Motor neuron (in vitro differentiated cells): ENCODE results near the gene ACOT7. TPM values are rescaled to one million over a fixed set of nuclear protein-coding genes. Genes with fewer than 3 reads are reported as not detected.

Experiments
- ATAC-seq, 8 experiments: fragments of 200-7000 bp; cut with Tn5 transposase; replicated peaks in 6 of 8; 2 replicates each; pipeline ENCODE4 v1.8.0; 2021; ENCODE audit warnings: mild to moderate bottlenecking in 8 of 8, moderate library complexity in 8 of 8
- H3K27ac ChIP-seq, 2 donors: fragments of 250-450 bp; sonication (Bioruptor Pico); 2 replicates each; pipeline ENCODE4 v1.9.0; 2021; ENCODE audit warnings: antibody characterized with exemption in 2 of 2, mild to moderate bottlenecking in 2 of 2, moderate library complexity in 1 of 2
- H3K4me1 ChIP-seq, 2 donors: fragments of 250-450 bp; sonication (Bioruptor Pico); replicated peaks in 1 of 2; 2 replicates each; pipeline ENCODE4 v1.6.1; 2021; ENCODE audit warnings: antibody characterized with exemption in 2 of 2, mild to moderate bottlenecking in 2 of 2, moderate library complexity in 1 of 2
- H3K4me3 ChIP-seq, 5 donors: fragments of 250-450 bp; sonication (Bioruptor Pico); 2 replicates each; pipeline ENCODE4 v1.9.0; 2021; ENCODE audit warnings: antibody characterized with exemption in 5 of 5, mild to moderate bottlenecking in 5 of 5, moderate library complexity in 4 of 5
- WGBS, 10 experiments: fragments of 450-650 bp; shearing (Covaris generic); methylation state at CpG; one replicate each; pipeline ENCODE4 v1.0.0; 2022; 5-methylcytosine and 5-hydroxymethylcytosine counted together
- in situ Hi-C, 9 experiments: fragments of 400-800 bp; cut with MboI; loops; one replicate each; pipeline ENCODE4 v1.15.0; 2021; ENCODE audit warnings: low sequenced_read_pairs in 9 of 9, low pct_unique_long_range_greater_than_20kb in 2 of 9; ENCODE audit not compliant: unreplicated experiment in 9 of 9
- total RNA-seq, 8 experiments: library from RNA; unstranded; fragments of 300-600 nt; gene quantifications; 2 replicates each; pipeline versions ENCODE4 v1.2.3 to v1.2.4, GENCODE V29; 2022

ACOT7 gene
- total RNA-seq, 8 experiments from 2014 or later = 6.9 to 127 (median 80.5) TPM

DNA sequence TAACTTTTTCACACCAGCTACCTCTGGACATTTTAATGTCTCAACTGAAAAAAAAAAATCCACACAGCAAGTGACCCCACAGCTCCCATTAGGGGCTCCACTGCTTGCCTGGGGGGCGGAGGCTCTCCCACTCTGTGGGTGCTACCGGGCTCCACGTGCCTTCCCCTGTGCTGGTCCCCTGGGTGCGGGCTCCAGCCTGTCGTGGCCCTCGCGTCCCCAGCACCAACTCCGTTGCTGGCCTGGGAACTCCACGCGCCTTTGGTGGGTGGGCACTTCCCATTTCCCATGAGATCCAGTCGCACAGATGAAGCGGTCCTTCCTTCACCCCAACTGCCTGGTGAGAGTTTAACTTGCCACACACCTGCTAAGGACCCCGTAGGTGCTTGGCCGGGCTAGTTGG is 105.5 kb downstream of the ACOT7 start:
- peaks cover 0 to 2% of the 10 kb centered on the region in 2 donors for H3K4me1 ChIP-seq
- WGBS, 10 experiments = 93 to 100% (median 97%) methylated on average over 3 to 10 of the region's 14 CpGs; no CpG with 5 or more reads in 5 of the 10 experiments
- ATAC-seq = no peak
- in situ Hi-C loops = no loop called here
- H3K27ac ChIP-seq = no peak overlapping the region
- H3K4me3 ChIP-seq = no peak overlapping the region

DNA sequence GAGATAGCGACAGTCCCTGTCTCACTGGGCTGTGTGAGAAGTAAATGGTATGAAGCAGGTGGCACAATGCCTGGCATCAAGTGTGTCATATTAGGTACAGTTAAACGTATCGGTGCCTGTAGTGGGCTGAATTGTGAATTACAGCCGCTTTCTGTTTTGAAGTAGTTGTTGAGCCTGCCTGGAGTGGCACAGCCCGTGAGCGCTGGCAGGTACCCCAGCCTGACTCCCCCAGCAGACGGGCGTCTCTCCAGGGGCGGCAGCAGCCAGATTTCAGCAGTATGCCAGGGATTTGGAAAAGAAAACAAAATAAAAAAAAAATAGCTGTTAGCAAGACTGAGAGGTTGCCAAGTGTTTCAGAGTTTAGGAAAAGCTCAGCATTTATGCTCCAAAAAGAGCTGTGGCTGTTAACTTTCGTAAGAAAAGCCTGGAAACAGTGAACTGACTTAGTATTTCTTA is 106.1 kb downstream of the ACOT7 start:
- in situ Hi-C loops = no loop called here
- Histone ChIP-seq H3K27ac (no peak overlapping the region), H3K4me1 (peaks cover 0 to 2% of the 10 kb centered on the region in 2 donors), H3K4me3 (no peak overlapping the region)
- ATAC-seq = no peak
- 77 to 100% (median 86%) methylated on average over 2 to 8 of the region's 10 CpGs; no CpG with 5 or more reads in 2 of the 10 experiments for WGBS, 10 experiments

DNA sequence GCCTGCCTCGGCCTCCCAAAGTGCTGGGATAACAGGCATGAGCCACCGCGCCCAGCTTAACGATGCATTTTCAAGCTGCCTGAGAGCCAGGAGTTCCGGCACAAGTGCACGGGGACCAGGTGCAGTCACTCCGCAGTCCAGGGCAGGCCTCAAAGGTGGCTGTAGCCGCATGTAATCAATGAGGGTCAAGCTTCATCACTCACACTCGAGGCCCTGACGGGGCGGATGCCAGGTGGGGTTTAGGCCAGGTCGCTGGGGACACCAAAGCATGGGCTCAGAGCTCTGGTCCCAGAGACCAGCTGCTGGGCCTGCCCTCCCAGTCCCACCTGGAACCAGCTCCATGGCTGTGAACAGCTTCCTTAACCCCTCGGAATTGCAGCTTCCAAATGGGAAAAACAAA is 106.5 kb downstream of the ACOT7 start:
- WGBS, 10 experiments = 65 to 100% (median 90%) methylated on average over 1 to 11 of the region's 13 CpGs; no CpG with 5 or more reads in 2 of the 10 experiments
- ATAC-seq = no peak
- Histone ChIP-seq H3K4me1 (peaks cover 0 to 2% of the 10 kb centered on the region in 2 donors), H3K4me3 (no peak overlapping the region), H3K27ac (no peak overlapping the region)
- in situ Hi-C loops = no loop called here

DNA sequence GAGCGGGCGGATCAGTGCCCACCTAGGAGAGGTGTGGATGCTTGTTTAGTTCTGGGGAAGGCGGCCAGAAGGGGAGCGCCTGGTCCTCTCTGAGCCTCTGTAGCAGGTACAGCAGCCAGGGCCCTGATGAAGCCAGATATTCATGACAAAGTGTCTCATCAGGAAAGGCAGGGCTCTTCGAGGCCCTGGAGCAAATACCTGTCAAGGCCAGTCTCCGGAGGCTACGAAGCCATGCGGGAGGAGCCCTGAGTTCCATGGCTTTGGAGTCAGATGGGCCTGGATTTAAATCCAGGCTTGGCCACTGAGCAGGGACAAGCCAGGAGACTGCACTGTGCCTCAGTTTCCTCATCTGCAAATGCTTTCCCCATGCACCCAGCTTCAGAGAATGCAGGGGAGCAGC is 107.3 kb downstream of the ACOT7 start:
- Histone ChIP-seq H3K4me3 (no peak overlapping the region), H3K4me1 (peaks cover 0 to 2% of the 10 kb centered on the region in 2 donors), H3K27ac (no peak overlapping the region)
- ATAC-seq = no peak
- 80 to 100% (median 100%) methylated on average over 1 to 7 of the region's 8 CpGs; no CpG with 5 or more reads in 3 of the 10 experiments for WGBS, 10 experiments
- in situ Hi-C loops = no loop called here

DNA sequence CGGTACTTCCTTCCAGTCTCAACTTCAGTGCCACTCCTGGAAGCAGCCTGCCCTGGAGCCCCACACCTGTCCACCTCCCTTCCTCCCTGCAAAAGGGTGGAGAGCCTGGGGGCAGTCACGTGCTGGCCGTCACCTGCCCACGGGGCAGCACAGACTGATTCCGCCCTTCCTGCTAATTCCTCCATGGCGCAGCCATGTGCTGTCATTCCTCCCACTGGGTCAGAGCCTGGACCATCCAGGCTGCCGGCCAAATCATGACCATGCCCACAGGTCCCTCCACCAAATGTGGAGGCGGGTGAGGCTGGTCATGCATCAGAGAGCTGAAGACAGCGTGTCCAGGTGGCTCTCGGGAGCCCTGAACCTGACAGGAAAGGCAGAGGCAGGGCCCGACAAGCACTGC is 108.2 kb downstream of the ACOT7 start:
- no peak for ATAC-seq
- 67 to 100% (median 91%) methylated on average over 1 to 8 of the region's 11 CpGs; no CpG with 5 or more reads in 4 of the 10 experiments for WGBS, 10 experiments
- no peak overlapping the region for H3K4me3 ChIP-seq
- no peak overlapping the region for H3K27ac ChIP-seq
- H3K4me1 ChIP-seq = peaks cover 4 to 9% of the 10 kb centered on the region in 2 donors
- in situ Hi-C loops = no loop called here

DNA sequence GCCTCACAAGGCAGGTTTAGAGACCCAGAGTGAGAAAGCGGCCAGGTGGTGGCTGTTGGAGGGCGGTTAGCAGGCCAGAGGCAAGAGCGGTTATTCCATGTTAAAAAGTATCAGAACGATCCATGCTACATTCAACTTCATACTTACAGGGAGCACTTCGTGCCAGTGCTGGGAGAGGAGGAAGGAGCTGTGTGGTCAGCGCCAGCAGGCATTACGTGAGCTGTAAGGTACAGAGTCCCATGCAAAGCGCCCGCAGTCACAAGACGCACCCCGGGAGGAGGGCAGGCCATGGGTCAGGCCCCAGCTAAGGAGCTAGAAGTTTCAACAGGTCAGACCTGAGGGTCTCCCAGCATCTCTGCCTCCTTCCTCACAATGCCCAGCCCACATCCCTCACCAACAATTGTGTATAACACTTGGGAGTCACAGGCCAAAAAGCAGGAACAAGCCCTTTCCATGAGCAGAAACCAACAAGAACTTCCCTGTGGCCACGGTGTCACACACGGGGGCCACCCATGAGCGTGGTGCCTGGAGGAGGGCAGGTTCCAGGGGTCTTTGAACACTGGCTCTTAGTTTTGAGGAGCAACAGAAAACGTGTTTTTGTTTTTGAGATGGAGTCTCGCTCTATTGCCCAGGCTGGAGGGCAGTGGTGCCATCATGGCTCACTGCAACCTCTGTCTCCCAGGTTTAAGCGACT is 110.8 kb downstream of the ACOT7 start:
- in situ Hi-C loops = no loop called here
- no peak for ATAC-seq
- Histone ChIP-seq H3K27ac (no peak overlapping the region), H3K4me1 (peaks cover 20 to 23% of the 10 kb centered on the region in 2 donors), H3K4me3 (no peak overlapping the region)
- 72 to 100% (median 93%) methylated on average over 2 to 13 of the region's 17 CpGs; no CpG with 5 or more reads in 3 of the 10 experiments for WGBS, 10 experiments

DNA sequence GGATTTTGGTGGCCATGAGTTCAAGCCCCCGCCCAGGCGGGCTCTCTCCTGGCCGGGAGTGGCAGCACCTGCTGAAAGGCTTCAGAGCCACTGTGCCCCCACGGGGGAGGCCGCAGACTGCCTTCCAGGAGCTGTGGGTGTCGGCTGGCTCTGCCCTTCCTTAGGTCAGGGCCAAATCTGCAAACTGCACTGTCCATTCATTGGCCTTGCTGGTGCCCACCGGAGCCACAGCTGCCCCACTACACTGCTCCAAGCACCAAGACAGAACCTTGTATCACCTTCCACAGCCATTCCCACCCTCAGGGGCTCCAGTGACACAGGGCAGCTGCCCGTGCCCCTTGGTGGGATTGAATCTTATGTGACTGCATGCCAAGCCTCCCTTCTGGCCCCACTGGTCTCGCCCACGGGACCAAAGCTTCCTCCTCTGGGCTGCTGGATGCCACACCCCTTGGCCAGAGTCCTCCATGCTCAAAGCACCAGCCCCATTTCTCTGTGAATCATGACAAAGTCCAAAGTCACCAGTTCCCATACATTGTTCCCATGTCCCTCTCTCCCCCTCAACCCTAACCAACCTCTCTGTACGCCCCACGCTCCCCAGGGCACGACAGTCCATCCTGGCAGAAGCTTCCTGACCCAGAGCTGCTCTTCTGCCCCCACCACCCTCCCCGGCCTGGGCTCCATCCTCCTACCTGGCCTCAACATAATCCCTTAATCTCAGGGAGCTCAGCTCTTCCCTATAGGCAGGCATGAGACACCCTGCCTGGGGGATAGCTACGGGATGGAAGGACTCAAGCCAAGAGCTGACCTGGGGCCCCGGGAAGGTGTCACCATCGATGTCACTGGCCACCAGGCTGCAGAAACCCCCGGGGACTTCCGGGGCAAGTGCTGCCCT is 111.8 kb downstream of the ACOT7 start:
- H3K4me3 ChIP-seq = no peak overlapping the region
- WGBS, 10 experiments = 70 to 100% (median 85%) methylated on average over 1 to 10 of the region's 19 CpGs; no CpG with 5 or more reads in 3 of the 10 experiments
- ATAC-seq = peak in 1 of 8 experiments; percentile 8
- H3K4me1 ChIP-seq = peaks cover 30 to 33% of the 10 kb centered on the region in 2 donors
- in situ Hi-C loops = no loop called here
- H3K27ac ChIP-seq = no peak overlapping the region

DNA sequence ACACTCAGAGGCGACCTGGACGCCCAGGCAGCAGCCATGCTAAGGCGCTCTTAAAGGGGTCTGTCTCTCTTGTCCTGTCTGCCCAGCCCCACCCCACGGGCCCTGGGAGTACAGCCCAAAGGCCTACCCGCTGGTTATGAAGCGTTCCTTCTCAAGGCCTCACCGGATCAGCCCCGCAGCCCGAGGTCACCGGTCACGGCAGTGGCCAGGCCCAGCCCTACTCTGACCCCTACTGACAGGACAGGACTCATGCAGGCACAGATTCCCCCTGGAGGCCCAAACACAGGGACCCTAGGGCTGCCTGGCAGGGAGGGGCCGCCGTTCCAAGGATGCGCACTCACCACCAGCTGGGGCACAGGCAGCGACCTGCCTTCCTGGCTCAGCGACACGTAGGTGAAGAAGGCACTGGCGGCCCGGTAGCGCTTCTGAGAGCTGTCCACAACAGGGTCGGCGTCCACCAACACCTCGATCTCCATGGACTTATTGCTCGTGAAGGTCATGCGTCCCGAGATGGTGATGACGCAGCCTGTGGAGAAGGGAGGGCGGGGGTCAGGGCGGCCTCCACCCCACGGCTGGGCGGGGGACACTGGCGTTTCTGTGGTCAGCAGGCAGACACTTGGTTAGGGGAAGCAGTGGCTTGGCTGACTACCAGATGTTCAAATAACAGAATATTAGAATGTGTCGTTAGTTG is 112.7 kb downstream of the ACOT7 start:
- Histone ChIP-seq H3K4me3 (no peak overlapping the region), H3K27ac (no peak overlapping the region), H3K4me1 (peaks cover 37 to 40% of the 10 kb centered on the region in 2 donors)
- peak in 3 of 8 experiments; percentile 5 to 15 (median 7) for ATAC-seq
- WGBS, 10 experiments = 20 to 100% (median 65%) methylated on average over 1 to 9 of the region's 33 CpGs; no CpG with 5 or more reads in 5 of the 10 experiments
- in situ Hi-C loops = no loop called here

DNA sequence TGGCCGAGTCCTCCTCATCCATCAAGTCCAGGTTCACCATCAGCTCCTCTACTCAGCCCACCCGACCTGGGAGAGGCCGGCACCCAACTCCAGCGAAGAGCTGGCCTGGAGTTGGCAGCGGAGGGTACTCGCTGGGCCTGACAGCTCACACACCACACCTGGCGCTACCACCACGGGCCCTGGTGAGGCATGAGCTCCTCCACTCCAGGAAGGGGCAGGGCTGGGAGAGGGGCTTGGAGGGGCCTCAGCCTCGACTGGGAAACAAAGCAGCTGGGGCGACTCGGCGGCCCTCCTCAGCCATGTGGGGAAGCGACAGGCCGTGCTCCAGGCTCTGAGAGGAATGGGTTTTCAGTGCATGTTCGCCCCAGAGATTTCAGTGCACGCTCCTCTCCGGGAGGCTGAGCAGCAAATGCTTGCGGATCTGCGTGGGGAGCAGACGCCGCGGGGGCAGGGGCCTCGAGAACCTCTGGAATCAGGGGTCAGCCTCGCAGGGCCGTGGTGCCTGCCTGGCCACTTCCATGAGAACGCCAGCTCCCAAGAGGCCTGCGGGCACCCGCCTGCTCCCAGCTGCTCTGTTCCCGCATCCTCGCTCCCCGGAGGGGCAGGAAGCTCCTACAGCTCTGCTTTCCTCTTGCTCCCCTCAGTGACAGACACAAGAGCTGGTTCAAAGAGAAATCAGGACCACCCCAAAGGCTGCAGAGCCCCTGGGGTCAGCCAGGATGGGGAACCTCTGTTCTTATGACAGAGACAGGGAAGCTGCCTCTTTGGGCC is 113.8 kb downstream of the ACOT7 start:
- 80 to 100% (median 90%) methylated on average over 2 to 18 of the region's 31 CpGs; no CpG with 5 or more reads in 4 of the 10 experiments for WGBS, 10 experiments
- in situ Hi-C loops = no loop called here
- Histone ChIP-seq H3K27ac (no peak overlapping the region), H3K4me3 (no peak overlapping the region), H3K4me1 (peaks cover 48 to 51% of the 10 kb centered on the region in 2 donors)
- ATAC-seq = no peak

DNA sequence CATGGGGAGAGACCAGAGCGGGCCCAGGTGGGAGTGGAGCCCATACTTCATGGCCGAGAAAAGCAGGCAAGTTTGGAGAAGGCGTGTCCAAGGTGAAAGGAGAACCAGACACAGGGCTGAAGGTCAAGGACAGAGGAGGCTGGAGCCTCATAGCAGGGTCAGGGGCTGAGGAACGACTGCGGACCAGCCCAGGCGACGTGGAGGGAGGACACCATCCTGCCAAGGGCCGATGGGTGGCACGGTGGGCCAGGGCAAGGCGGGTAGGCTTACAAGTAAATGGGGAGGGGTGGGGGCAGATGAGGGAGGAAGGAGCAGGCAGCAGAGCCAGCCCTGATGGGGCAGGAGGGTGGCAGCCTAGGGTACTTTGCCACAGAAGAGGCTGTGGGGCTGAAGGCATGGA is 114.5 kb downstream of the ACOT7 start:
- Histone ChIP-seq H3K4me3 (no peak overlapping the region), H3K27ac (no peak overlapping the region), H3K4me1 (peaks cover 53 to 58% of the 10 kb centered on the region in 2 donors)
- no peak for ATAC-seq
- in situ Hi-C loops = no loop called here
- 80 to 100% methylated on average over 1 of the region's 10 CpGs; no CpG with 5 or more reads in 8 of the 10 experiments for WGBS, 10 experiments

DNA sequence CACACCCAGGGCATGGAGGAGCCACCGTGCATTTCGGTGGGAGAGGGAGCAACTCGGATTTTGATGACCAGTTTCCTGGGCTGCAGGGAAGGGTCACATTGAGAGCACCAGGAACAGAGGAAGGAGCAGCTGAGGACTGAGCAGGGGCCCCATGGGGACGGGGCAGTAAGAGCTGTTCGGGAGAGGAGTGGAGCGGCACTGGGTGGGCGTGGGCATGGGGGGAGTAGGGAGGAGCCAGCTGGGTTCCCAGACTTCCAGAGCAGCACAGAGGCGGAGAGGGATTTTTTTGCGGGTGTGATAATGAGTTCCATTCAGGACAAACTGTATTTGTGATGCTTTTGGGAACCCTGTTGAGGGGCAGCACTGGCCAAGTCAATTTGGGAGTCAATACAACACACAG is 115.3 kb downstream of the ACOT7 start:
- 67 to 71% methylated on average over 2 to 8 of the region's 9 CpGs; no CpG with 5 or more reads in 8 of the 10 experiments for WGBS, 10 experiments
- in situ Hi-C loops = no loop called here
- no peak overlapping the region for H3K27ac ChIP-seq
- H3K4me1 ChIP-seq = peaks cover 61 to 66% of the 10 kb centered on the region in 2 donors
- H3K4me3 ChIP-seq = no peak overlapping the region
- ATAC-seq = no peak
